NK-92 (cell line): Measurements from ENCODE around the gene OR1D5.
"Not testable (repeated sequence)": the region's sequence is repeated elsewhere in the genome, so short reads cannot be mapped to it uniquely, and the experiment has no call there.

Experiments used
- DNase-seq: peaks from one replicate; lab custom pipeline; 2025; ENCODE audit not compliant: unreplicated experiment; lab: John Stamatoyannopoulos, UW

The OR1D5 gene

DNA sequence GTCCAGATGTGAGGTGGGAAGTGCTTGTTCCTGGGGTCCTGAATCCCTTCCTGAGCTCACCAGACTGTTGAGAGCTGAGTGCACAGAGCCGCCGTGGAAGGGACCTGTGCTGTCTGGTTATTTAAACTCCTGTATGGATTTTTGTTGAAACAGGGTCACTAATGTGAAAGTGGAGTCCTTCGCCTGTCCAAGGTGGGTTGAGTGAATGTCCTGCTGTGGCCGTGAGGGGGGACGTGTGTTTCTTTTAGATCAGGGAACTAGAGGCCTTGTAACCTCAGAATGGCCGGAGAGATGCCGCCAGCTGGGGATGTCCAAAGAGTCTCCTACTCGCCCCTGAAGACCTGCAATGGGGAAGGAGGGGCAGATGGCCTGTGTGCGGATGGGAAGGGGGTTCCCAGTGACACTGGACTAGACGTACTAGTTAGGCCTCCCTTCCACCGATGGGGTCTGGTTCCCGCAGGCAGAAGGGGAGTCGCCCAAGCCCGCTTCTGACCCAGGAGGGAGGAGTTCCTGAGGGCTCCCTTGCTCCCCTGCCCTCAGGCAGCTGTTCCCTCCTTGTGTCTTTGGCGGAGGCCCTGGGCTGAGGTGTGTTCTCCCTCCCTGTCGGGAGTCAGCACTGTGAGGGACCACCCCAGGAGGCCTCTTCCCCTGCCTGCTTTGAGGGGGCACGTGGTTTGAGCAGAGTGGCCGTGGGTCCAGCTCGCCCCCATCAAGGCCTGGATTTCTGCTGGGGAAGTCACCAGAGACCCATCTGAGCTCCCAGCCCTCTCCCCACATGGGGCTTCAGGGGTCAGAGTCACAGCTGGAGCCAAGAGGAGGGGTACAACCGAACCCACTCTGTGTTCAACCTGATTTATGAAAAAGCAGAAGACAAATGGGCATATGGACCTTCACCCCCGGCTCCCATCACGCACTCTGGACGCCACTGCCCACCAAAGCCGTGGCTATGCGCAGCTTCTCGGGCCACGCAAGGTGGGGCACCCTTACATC is 30.9 kb downstream of the OR1D5 start:
- no peak for DNase-seq

DNA sequence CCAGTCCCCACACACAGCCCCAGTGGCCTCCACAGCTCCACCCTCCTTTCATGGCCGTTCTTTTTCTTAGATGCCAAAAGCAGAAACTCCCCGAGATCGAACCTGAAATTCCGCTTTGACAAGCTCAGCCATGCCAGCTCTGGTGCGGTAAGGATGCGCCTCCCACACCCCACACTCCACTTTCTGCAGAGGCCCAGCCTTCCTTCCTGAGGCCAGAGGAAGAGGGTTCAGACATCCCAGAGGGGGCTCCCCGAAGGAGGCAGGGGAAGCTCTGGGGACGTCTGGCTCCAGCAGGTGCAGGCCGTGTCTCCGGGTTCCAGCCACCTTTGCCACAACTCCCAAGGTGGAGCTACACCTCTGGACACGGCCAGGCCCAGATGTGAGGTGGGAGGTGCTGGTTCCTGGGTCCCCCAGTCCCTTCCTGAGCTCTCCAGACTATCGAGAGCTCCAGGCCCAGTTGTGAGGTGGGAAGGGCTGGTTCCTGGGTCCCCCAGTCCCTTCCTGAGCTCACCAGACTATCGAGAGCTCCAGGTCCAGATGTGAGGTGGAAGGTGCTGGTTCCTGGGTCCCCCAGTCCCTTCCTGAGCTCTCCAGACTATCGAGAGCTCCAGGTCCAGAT is 32.4 kb downstream of the OR1D5 start:
- not testable (repeated sequence) for DNase-seq

DNA sequence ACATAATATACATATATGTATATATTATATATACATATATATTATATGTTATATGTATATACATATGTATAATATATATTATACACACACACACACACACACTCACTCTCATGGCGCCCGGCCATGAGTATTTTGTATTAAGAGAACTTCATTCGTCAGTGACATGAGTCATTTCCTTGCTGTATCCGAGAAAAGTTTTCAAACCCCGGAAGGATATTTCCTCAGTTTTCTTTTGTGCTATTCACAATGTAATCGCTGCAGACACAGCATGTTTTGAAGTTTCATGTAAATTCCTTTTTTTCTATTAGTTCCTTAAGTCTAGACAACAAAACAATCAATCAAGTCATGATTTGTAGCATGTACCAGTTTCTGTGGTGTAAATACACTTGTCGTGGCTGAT is 33.3 kb downstream of the OR1D5 start:
- no peak for DNase-seq

DNA sequence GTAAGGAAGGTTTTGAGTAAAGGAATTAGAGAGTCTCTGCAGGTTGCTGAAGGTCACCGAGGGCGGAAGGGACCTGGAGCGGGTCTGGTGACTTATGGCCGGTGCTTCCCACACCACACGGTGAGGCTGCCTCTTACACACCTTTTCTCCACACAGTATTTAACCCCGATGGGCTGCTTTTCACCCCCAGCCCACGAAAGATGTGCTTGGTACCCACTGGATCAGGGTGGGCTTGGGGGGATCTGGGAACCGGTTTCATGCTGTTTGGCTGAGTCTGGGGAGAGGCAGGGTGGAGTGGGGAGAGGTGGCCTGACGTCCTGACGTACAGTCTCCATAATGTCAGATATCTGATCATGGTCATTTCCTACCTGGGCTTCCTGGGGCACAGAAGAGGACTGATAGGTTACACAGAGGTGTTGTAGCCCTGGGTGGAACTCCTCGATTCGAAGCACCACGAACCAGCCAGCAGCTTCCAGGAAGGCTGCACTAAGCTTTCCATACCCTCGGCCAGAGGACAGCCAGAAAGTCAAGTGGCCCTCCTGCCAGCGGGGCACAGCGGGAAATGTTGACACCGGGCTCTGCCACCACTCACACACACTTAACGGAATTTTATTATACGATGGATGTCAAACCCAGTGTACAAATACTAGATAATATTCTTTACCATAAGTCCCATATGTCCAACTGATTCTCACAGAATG is 34.0 kb downstream of the OR1D5 start:
- no peak for DNase-seq

DNA sequence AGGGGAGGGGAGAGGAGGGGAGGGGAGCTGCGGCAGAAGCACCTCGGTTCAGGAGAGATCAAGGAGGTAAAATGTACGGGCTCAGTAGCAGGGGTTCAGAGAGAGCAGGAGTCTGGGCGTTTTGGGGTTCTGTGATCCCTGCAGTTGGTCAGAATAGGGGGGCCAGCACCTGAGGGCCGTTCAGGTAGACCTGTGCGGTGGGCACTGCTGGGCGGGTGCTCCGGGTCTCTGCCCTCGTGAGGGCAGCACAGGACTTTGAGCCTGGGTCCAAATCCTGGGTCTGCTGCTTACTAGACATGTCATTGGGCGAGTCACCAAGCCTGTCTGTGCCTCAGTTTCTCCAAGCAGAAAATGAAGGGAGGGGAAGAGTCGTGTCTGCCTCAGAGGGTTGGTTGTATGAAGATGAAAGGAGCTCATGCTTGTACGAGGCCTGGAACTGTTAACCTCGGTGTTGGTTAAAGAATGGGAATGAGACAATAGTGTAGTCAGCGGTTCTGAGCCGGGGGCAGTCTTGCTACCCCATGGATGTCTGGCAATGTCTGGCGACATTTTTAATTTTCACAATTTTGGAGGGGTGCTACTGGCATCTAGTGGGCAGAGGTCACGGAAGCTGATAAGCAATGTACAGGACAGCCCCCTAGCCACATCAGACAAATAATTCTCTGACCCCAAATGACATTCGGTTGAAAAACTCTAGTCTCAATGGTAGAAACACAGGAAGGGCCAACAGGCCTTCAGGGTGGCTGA is 35.4 kb downstream of the OR1D5 start:
- no peak for DNase-seq

DNA sequence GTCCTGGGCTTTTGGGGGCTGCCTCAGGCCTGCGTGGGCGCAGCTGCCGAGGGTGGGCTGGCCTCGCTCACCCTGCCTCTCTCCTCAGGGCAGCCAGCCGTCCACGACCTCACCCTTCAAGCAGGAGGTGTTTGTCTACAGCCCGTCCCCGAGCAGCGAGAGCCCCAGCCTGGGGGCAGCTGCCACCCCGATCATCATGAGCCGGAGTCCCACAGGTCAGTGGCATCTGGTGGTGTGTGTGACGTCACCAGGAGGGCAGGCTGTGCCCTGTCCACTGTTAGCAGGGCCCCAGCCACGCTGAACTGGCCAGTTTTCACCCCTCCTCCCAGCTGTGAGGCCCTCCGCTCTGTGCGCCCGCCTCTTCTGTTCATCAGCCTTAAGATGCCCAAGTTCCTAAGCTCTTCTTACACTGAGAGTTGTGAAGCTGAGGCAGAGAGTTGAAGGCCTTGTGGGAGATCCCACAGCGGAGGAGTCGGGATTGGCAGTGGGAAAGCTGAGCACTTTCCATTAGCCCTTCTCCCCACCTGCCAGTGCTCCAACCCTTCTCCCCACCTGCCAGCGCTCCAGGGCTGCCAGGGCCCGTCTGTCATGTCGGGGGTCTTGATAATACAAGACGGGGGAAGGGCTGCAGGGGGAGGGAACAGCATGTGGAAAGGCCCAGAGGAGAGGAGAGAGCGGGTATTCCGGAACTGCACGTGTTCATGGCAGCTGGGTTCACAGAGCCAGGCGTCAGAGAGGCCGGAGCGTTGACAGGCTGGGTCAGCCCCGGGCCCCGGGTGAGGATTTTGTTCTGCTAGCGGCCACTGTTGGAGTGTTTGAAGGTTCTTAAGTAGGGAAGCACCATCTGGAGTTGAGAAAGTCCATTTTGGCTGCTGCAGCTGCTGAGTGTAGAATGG is 36.3 kb downstream of the OR1D5 start:
- DNase-seq = no peak

DNA sequence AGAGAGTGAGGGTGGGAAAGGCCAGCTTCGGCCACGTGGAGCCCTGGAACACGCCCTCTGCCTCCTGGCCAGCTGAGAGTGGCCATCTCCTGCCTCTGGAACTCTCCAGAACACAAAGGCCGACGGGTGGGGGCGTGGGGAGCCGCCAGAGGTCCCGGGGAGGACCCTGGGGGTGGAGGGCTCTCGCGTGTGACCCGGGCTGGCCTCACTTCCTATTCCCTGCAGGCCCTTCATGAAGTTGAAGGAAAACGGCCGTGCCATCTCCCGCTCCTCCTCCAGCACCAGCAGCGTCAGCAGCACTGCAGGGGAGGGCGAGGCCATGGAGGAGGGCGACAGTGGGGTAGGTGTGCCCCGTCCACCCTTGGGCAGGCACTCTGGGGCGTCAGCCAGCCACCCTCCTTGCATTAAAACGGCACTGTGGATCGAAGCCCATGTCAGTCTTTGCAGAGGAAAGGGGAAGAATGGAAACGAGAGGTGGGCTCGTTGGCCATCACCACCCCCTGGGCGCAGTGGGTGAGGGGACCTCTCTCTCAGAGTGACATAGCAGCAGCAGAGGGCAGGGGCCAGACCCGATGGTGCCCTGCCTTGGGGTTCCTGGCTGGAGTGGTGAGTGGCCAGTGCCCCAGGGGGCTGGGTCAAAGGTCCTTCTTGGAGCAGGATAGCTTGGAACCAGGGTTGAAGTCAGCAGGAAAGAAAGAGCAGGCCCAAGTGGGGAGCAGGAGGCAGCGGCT is 37.1 kb downstream of the OR1D5 start:
- DNase-seq = no peak

DNA sequence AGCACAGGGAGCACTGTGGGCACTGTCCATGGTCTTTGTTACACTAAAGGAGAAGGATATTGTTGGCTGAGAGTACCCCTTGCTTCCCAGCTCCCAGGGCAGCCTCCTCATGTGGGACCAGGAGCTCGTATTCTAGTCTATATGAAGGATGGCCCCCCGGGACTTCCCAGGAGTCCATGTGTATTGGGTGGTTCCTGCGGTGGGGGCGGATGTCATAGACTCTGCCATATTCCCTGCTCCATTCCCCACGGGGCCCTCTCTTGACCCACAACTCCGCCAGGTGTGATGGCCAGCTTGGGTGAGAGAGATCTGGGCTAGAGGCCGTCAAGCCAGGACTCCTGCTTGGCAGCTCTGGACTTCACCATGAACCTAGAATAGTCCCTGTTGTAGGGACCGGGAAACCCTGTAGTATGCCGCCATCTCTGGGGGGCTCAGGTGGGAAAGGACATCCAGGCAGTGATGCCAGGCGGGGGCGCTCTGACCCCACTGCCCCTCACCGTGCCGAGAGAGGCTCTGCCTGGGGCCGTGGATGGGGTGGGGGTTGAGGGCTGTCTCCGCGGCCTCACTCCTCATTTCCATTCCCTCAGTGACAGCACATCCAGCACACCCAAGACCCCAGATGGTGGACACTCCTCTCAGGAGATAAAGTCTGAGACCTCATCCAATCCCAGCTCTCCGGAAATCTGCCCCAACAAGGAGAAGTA is 37.8 kb downstream of the OR1D5 start:
- no peak for DNase-seq

DNA sequence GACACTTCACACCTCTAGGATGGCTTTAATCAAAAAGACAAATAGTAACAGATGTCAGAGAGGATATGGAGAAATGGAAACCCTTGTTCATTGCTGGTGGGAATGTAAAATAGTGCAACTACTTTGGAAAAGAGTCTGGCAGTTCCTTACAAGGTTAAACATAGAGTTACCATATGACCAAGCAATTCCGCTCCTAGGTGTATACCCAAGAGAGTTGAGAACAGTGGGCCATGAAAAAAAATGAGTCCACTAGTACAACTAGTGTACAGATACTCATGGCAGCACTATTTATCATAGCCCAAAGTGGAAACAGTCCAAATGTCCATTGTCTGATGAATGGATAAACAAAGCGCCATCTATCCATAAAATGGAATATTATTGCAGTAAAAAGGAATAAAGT is 39.1 kb downstream of the OR1D5 start:
- DNase-seq = no peak

DNA sequence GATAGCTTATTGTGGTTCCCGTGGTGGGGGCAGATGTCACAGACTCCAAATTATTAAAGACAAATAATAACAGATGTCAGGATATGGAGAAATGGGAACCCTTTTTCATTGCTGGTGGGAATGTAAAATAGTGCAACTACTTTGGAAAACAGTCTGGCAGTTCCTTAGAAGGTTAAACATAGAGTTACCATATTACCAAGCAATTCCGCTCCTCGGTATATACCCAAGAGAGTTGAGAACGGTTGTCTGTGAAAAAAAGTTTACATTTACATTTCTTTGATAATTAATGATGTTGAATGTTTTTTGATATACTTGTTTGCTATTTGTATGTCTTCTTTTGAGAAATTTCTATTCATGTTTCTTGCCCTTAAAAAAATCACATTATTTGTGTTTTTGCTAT is 41.2 kb downstream of the OR1D5 start:
- no peak for DNase-seq

DNA sequence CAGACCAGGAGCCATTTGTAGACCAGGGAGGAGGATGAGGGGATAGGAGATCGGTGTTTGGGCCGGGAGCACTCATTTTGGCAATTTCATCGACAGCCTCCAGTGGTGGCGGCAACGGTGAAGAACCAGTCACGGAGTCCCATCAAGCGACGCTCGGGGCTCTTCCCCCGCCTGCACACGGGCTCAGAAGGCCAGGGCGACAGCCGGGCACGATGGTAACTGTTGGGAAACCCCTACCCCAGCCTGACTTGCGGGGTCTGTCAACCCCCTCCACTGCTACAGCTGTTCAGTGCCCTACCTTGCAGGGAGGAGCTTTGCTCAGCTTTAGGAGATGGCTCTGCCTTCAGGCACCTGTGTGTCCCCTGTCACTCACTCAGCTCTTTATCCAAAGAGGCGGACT is 43.0 kb downstream of the OR1D5 start:
- DNase-seq = no peak

DNA sequence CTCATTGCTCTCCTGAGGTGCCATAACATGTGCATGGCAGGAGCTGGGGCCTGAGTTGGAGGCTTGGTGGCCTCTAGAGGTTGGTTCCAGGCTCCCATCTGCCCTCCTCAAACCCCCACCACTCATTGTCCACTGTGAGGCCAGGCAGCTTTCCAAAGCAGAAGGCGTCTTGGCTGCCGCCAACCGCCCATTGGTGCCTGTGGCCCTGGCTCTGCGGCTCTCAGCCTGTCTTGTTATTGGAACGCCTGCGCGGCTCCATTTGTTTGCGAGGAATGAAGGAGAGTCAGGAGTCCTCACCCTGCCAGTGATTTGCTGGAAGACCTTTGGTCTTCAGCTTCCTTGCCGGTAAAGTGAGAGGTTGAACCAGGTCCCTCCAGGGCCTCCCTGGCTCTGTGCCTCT is 43.6 kb downstream of the OR1D5 start:
- DNase-seq = no peak

DNA sequence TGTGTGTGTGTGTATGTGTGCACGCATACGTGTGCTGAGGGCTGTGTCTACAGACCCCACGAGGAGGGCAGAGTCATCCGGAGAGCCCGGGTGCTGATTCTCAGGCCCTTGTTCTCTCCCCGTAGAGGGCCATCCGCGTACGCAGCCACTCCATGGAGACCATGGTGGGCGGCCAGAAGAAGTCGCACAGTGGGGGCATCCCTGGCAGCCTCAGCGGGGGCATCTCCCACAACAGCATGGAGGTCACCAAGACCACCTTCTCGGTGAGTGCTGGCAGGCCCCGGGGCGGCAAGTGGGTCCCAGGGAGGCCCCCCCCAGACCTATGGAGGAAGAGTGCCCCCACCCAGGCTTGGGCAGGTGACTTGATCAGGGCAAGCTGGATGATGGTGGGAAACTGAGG is 45.5 kb downstream of the OR1D5 start:
- no peak for DNase-seq

DNA sequence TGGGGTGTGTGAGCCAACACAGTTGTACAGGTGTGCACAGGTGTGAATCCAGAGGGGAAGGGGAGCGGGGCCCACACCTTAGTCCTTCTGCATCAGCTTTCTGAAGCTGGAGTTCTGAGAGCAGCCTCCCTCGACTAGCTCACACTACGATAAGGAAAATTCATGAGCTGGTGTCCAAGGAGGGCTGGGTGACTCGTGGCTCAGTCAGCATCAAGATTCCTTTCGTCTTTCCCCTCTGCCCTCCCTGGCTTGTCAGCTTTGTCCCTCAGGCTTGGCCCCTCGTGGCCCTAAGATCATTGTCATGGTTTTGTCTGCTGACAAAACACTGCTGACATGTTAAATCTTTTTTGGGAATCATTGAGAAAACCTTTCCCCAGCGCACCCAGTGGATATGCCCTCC is 47.5 kb downstream of the OR1D5 start:
- DNase-seq = no peak

DNA sequence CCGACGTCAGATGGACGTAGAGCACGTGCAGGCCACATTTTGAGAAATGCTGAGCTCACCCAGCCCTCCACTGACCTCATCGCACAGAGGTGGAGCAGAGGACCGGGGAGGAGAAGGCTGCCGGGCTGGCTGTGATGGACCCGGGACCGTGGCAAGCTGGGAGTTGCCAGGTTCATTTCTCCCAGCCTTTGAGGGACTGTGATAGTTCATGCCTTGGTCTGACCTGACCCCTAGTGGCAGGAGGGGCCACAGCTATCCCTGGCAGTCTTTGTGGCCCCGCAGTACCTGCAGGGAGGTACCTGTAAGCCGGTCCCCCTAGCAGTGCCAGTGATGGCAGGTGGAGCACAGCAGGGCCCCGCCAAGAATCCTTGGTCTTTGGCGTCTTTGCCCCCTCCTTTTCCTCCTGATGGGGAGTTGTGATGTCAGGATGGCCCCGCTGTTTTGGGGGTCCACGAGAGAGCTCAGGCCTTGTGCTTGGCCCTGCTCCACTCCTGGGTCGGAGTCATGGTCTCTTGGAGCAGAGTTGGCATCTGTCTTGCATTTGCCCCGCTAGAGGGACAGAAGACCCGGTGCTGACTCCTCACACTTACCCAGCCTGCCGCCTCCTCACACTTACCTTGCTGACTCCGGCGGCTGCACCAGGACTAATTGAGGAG is 50.4 kb downstream of the OR1D5 start:
- DNase-seq = no peak
